ENCODE data around the gene TMEM11. TPM values are rescaled to one million over a fixed set of nuclear protein-coding genes. Genes with fewer than 3 reads are reported as not detected.

TMEM11 gene
- total and polyA plus RNA-seq, 2 of the 4 experiments (the other 2 are of a cell fraction) = 19.9 to 44.7 TPM

- H2AK9ac ChIP-seq (replicated peaks; ENCODE audit: low read depth, low read length, poor library complexity) = peak overlapping the region; percentile 73
- no peak overlapping the region for H2BK5ac ChIP-seq (ENCODE audit: low read depth, low read length, poor library complexity, severe bottlenecking)
- no peak overlapping the region for H2BK20ac ChIP-seq (ENCODE audit: low read depth, low read length)
- H3K36me3 ChIP-seq (ENCODE audit: control insufficient read depth, insufficient read depth, low read length) = no peaks in the 10 kb centered on the region
- peaks cover 11% of the 10 kb centered on the region; the same call in 1 of the 2 replicates for H4K20me1 ChIP-seq (ENCODE audit: insufficient read depth, low read length)
- no peak overlapping the region for H3K4ac ChIP-seq (ENCODE audit: low read depth, low read length)
- no peak overlapping the region for H3K27ac ChIP-seq (ENCODE audit: insufficient read depth, low read length)
- H3K4me1 ChIP-seq (ENCODE audit: control insufficient read depth, insufficient read depth, low read length) = peaks cover 6% of the 10 kb centered on the region
- H2BK120ac ChIP-seq (ENCODE audit: low read depth, low read length) = no peak overlapping the region
- H3K56ac ChIP-seq (ENCODE audit: extremely low read depth, insufficient read depth, low read length) = no peak overlapping the region
- H3K9me1 ChIP-seq (ENCODE audit: insufficient read depth, low read length) = no peaks in the 10 kb centered on the region; the same call in 1 of the 2 replicates
- dilution Hi-C loops (cut with HindIII; ENCODE audit: low sequenced_read_pairs, unreplicated experiment) (no loop called here), in situ Hi-C loops (cut with MboI; ENCODE audit: low sequenced_read_pairs) (no loop called here), intact Hi-C loops (cut with micrococcal nuclease) (loop anchor here (5.0 kb wide), 1 partner anchor 124 kb away; the partner anchor contains the start of gene DHRS7B)
- H3K14ac ChIP-seq (replicated peaks; ENCODE audit: low read depth, low read length) = no peak overlapping the region
- H4K5ac ChIP-seq (ENCODE audit: low read depth, low read length) = no peak overlapping the region
- H3K23ac ChIP-seq (ENCODE audit: low read depth, low read length) = 0 out of 2 replicates have a peak overlapping the region, but pooled peaks have one; percentile 61
- H3K4me3 ChIP-seq (ENCODE audit: insufficient read depth, low read depth, low read length) = no peak overlapping the region
- 90% methylated on average over 5 of the region's 15 CpGs; no CpG with 5 or more reads in 1 of the 2 experiments for WGBS, 2 experiments (ENCODE audit: extremely low coverage in 2 of 2, insufficient read length in 1 of 2)
- H3K9me3 ChIP-seq (ENCODE audit: control insufficient read depth, insufficient read depth, low read length) = no peaks in the 10 kb centered on the region
- no peak overlapping the region for H4K91ac ChIP-seq (ENCODE audit: insufficient read depth, low read depth, low read length)
- TF ChIP-seq MAFK (IDR thresholded peaks at IDR 0.05; ENCODE audit: low read depth, low read length) = no peak
- peak; percentile 24; the same call in 1 of the 2 replicates for TF ChIP-seq CEBPB (IDR thresholded peaks at IDR 0.05; ENCODE audit: low read depth, low read length)
- no peak overlapping the region for H2AFZ ChIP-seq (replicated peaks; ENCODE audit: low read length, poor library complexity)
- peaks cover 4 to 17% of the 10 kb centered on the region in 2 experiments for H3K79me1 ChIP-seq (ENCODE audit: low read depth in 1 of 2, low read length in 2 of 2)
- POLR2A ChIA-PET (ENCODE audit: unreplicated experiment) = interaction anchor here (0.7 kb wide), 1 partner anchor 10 kb away, joined by 7 read pairs; no protein-coding TSS in a partner anchor
- no peak overlapping the region for H3K18ac ChIP-seq (ENCODE audit: low read depth, low read length)
- no TSS peak for BruUV-seq (replicated peaks)
- peak overlapping the region; percentile 24; the same call in 1 of the 2 replicates for H2AK5ac ChIP-seq (ENCODE audit: low read depth, low read length)
- H3K9ac ChIP-seq (ENCODE audit: low read depth, low read length) = no peak overlapping the region
- no peak for ATAC-seq (ENCODE audit: low read depth)
- CTCF ChIA-PET = no interaction called here
- H4K8ac ChIP-seq (ENCODE audit: low read depth in 2 of 2, low read length in 2 of 2) = no peak overlapping the region
- H2BK15ac ChIP-seq (ENCODE audit: low read depth, low read length) = no peak overlapping the region
- peak overlapping the region; percentile 27; the same call in 1 of the 2 replicates for H3K4me2 ChIP-seq (ENCODE audit: low read depth, low read length)
- DNase-seq = no peak
- H3K27me3 ChIP-seq (ENCODE audit: control insufficient read depth, insufficient read depth, low read length) = no peaks in the 10 kb centered on the region
These were observed 37.5 kb upstream of the TMEM11 start for GRCh38 chr17:21251337-21252010.

All from IMR-90 (cell line).